Nephron (organoid): Measurements from ENCODE around the gene TMEM200A.

Source experiments
- H3K27ac Mint-ChIP-seq, 3 experiments: 2 replicates each; pipeline ENCODE4 v1.8.0; 2020; ENCODE audit warnings: mixed read lengths in 3 of 3, mild to moderate bottlenecking in 2 of 3, moderate library complexity in 1 of 3
- H3K27me3 Mint-ChIP-seq: 2 replicates; pipeline ENCODE4 v1.8.0; 2021; ENCODE audit warnings: low read depth, mild to moderate bottlenecking, moderate library complexity, mixed read lengths
- H3K36me3 Mint-ChIP-seq: 2 replicates; pipeline ENCODE4 v1.8.0; 2020; ENCODE audit warnings: low read depth, mixed read lengths
- H3K4me1 Mint-ChIP-seq: 2 replicates; pipeline ENCODE4 v1.8.0; 2020; ENCODE audit warnings: mixed read lengths
- H3K4me3 Mint-ChIP-seq, 3 experiments: 2 replicates each; pipeline ENCODE4 v1.8.0; 2020; ENCODE audit warnings: mild to moderate bottlenecking in 3 of 3, mixed read lengths in 3 of 3, moderate library complexity in 2 of 3
- H3K9me3 Mint-ChIP-seq: 2 replicates; pipeline ENCODE4 v1.8.0; 2020; ENCODE audit warnings: mixed read lengths
- CTCF ChIP-seq, 3 experiments: fragments of 200-600 bp; sonication (generic); IDR thresholded peaks; one replicate each; pipeline ENCODE4 v1.5.0; 2021; ENCODE audit warnings: antibody characterized with exemption in 3 of 3; ENCODE audit not compliant: unreplicated experiment in 3 of 3

TMEM200A gene

GRCh38 chr6:130396722-130397121 lies 30.9 kb downstream of the TMEM200A start:
- H3K27ac Mint-ChIP-seq = no peak overlapping the region
- TF ChIP-seq CTCF (IDR thresholded peaks at IDR 0.05; ENCODE audit: unreplicated experiment in 3 of 3) = no peak
- H3K4me3 Mint-ChIP-seq = no peak overlapping the region
- no peaks in the 10 kb centered on the region for H3K4me1 Mint-ChIP-seq
- H3K9me3 Mint-ChIP-seq = peaks cover 2% of the 10 kb centered on the region
- no peaks in the 10 kb centered on the region for H3K27me3 Mint-ChIP-seq
- peaks cover 6% of the 10 kb centered on the region for H3K36me3 Mint-ChIP-seq

GRCh38 chr6:130405549-130405948 lies 39.7 kb downstream of the TMEM200A start:
- H3K4me1 Mint-ChIP-seq = peaks cover 9% of the 10 kb centered on the region

GRCh38 chr6:130407032-130407431 lies 41.2 kb downstream of the TMEM200A start:
- TF ChIP-seq CTCF (IDR thresholded peaks at IDR 0.05; ENCODE audit: unreplicated experiment in 3 of 3) = no peak

More at GRCh38 chr6:130405549-130405948, 39.7 kb downstream of the TMEM200A start:
- Mint-ChIP-seq H3K4me3 (no peak overlapping the region), H3K36me3 (no peaks in the 10 kb centered on the region), H3K27me3 (no peaks in the 10 kb centered on the region), H3K27ac (no peak overlapping the region), H3K9me3 (no peaks in the 10 kb centered on the region)
- no peak for TF ChIP-seq CTCF (IDR thresholded peaks at IDR 0.05; ENCODE audit: unreplicated experiment in 3 of 3)

GRCh38 chr6:130409418-130410100 lies 43.7 kb downstream of the TMEM200A start:
- H3K4me1 Mint-ChIP-seq = peaks cover 9% of the 10 kb centered on the region
- peaks cover 15% of the 10 kb centered on the region for H3K9me3 Mint-ChIP-seq
- peaks cover 3% of the 10 kb centered on the region for H3K27me3 Mint-ChIP-seq
- no peak for TF ChIP-seq CTCF (IDR thresholded peaks at IDR 0.05; ENCODE audit: unreplicated experiment in 3 of 3)
- peaks cover 12% of the 10 kb centered on the region for H3K36me3 Mint-ChIP-seq
- H3K27ac Mint-ChIP-seq = no peak overlapping the region
- no peak overlapping the region for H3K4me3 Mint-ChIP-seq

More at GRCh38 chr6:130407032-130407431, 41.2 kb downstream of the TMEM200A start:
- Mint-ChIP-seq H3K4me3 (no peak overlapping the region), H3K27ac (no peak overlapping the region), H3K27me3 (no peaks in the 10 kb centered on the region), H3K4me1 (peaks cover 9% of the 10 kb centered on the region), H3K36me3 (no peaks in the 10 kb centered on the region), H3K9me3 (peaks cover 3% of the 10 kb centered on the region)

GRCh38 chr6:130411481-130411880 lies 45.7 kb downstream of the TMEM200A start:
- peaks cover 8% of the 10 kb centered on the region for H3K4me1 Mint-ChIP-seq
- peaks cover 15% of the 10 kb centered on the region for H3K9me3 Mint-ChIP-seq
- H3K4me3 Mint-ChIP-seq = no peak overlapping the region
- H3K27me3 Mint-ChIP-seq = peaks cover 3% of the 10 kb centered on the region
- H3K27ac Mint-ChIP-seq = no peak overlapping the region
- TF ChIP-seq CTCF (IDR thresholded peaks at IDR 0.05; ENCODE audit: unreplicated experiment in 3 of 3) = no peak
- H3K36me3 Mint-ChIP-seq = peaks cover 12% of the 10 kb centered on the region
